COLO668 (cell line): ENCODE data around the gene CEP170B.
"Not testable (repeated sequence)": the region's sequence is repeated elsewhere in the genome, so short reads cannot be mapped to it uniquely, and the experiment has no call there.

Experiments used
- DNase-seq: peaks from one replicate; lab custom pipeline; 2025; ENCODE audit not compliant: unreplicated experiment; lab: John Stamatoyannopoulos, UW

CEP170B gene

DNA sequence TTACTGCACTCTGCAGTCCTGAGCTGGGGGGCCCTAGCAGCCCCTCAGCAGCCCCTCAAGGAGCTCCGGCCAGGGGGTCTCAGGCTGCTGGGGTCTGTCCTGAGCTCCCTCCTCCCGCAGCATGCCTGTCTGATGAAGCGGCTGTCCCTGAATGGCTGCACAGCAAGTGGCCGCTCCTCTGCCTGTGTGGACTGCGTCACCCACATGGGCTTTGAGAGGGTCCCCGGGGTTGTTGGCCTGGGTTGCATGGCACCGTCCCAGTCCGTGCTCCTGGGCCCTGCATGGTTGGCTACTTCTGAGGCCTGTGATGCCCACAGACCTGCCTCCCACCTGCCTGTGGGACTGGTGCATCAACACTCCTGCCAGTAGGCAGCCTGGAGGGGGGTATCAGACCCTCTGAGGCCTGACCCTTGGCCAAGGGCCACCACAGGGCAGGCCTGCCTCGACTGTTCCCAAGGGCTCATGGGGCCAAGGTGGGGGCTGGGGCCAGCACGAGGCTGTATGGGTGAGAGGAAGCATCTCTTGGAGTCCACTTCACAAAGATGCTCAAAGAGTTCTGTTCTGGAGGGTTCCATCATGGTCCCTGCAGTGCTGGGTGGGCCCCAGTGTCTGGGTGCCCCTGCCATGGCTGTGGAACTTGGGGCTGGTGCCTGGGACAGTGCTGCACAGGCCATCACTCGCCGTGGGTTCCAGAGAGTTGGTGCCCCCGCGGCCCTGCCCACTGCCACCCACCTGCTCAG lies 12.2 kb downstream of the CEP170B start:
- DNase-seq: no peak

GRCh38 chr14:104877806-104878550 lies 12.9 kb downstream of the CEP170B start:
- no peak for DNase-seq

DNA sequence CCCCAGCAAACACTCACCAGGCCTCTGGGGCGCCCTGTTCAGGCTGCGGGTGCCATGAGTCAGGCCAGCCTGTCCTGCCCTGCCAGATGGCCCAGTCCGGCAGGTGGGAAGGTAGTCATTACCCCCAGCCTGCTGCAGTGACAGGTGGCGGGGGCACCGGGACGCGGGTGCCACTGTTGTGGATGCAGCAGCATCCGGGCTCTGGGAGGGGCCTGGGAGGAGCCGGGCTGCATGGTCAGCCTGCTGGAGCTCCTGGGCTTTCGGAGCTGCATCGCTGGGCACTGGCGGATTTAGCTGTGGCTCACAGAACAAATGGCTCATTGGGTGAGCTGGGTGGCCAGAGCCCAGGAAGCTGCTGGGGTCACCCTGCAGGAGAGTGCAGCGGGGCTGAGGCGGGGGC lies 13.5 kb downstream of the CEP170B start:
- DNase-seq: peak; percentile 91

DNA sequence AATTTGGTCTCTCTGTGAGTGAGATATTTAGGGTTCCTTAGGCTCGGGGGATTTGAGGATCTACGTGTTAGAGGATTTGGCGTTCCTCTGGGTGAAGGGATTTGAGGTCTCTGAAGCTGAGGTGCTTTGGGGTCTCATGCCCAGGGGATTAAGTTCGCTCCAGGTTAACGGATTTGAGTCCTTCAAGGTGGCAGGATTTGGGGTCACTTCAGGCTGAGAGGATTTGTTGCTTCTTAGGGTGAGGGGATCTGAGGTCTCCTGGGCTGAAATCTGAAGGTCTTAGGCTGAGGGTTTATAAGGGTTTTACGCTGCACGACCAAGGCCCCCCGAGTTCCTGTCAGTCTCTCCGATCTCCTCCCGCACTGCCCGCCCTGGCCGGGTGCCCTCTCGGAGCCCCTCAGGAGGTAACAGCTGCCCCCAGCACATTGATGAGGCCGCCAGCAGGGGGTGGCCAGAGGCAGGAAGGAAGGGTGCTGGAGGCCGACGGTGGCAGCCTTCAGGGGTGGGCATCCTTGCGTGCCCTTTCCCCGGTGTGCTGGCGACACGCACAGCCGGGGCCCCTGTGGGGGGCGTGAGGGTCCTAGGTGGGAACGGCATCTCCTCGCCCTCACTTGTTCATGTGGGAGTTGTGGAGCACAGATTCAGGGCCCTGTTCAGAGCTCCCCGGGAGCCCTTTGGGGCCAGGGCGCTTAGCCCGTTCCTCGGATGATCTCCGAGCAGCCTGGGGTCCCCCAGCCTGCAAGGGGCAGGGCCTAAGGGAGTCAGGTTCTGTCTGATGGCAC lies 14.3 kb downstream of the CEP170B start:
- no peak for DNase-seq

DNA sequence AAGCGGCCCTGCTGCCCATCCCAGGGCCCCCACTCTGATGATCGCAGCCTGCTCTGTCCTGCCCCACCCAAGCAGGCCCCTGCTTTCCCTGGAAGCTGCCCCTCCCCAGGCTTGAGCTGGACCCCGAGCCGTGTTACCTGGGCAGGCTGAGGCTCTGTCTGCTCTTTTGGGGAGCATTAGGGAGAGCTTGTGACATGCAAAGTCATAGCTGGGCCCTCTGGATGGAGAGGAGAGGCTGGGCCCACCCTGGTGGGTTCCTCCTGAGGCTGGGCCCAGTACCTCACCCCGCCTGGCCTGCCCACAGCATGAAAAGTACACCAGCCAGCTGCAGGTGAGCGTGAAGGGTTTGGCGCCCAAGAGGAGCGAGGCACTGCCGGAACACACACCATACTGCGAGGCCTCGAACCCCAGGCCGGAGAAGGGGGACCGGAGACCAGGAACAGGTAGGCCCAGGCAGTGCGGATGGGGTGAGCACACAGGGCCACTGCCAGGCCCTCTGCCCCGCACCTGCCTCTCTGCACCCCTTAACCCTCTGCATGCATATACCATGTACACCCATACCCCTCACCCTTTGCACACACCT lies 15.0 kb downstream of the CEP170B start:
- DNase-seq: no peak

- DNase-seq: no peak
These were observed 15.6 kb downstream of the CEP170B start for GRCh38 chr14:104880584-104881210.

DNA sequence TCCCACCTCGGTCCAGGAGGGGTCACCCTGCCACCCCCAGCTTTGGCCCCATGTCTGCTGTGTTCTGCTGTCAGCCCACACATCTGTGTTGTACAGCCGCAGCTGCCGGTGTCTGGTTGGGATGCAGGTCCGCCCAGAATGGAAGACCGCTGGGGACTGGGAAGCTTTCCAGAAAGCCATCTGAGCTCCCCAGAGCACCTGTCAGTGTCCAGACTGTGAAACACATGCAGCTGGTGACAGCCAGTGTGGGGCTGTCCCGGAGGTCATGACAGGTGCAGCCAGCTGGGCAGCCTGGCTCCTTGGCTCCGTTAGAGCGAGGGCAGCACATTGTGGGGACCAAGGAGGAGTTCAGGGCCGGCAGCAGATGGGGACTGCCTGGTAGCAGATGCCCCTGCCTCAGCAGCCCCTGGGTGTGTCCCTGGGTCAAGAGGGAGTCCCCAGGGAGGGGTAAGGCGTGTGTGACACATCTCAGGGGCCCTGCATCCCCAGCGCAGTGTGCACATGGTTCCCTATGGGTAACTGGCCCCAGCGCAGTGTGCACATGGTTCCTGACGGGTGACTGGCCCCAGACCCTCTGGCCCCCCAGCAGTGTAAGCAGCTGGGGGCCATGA lies 16.4 kb downstream of the CEP170B start:
- peak; percentile 95 for DNase-seq

GRCh38 chr14:104882325-104882973 lies 17.4 kb downstream of the CEP170B start:
- DNase-seq: peak; percentile 62

DNA sequence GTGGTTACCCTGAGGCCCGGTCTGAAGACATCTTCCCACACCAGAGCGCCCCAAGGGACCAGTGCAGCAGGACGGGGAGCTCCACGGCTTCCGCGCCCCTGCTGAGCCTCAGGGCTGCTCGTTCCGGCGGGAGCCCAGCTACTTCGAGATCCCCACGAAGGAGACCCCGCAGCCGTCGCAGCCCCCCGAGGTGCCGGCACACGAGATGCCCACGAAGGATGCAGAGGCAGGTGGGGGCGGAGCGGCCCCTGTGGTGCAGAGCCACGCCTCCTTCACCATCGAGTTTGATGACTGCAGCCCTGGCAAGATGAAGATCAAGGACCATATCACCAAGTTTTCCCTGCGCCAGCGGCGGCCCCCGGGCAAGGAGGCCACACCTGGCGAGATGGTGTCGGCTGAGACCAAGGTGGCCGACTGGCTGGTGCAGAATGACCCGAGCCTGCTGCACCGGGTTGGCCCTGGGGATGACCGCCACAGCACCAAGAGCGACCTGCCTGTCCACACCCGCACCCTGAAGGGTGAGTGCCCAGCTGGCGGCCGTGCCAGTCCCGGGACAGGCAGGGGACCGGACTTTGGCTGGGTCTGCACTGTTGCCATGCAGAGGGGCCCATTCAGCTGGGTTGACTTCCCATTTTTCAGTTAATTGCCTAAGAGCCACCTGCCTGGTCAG lies 18.1 kb downstream of the CEP170B start:
- DNase-seq: no peak

DNA sequence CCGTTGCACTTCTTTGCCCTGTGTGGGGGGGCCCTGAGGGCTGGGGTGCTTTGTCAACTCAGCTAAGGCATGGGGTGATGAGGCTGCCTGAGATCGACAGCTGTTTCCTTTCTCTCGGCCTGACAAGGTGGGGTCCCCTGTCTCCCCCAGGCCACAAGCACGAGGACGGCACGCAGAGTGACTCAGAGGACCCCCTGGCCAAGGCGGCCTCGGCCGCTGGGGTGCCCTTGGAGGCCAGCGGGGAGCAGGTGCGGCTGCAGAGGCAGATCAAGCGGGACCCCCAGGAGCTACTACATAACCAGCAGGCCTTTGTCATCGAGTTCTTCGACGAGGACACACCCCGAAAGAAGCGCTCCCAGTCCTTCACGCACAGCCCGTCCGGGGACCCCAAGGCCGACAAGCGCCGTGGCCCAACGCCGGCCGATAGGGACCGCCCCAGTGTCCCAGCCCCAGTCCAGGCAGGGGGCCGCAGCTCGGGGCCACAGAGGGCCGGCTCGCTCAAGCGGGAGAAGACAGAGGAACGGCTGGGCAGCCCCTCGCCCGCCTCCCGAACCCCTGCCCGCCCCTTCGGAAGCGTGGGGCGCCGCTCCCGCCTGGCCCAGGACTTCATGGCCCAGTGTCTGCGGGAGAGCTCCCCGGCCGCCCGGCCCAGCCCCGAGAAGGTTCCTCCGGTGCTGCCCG lies 18.8 kb downstream of the CEP170B start:
- no peak for DNase-seq

GRCh38 chr14:104884381-104884780 lies 19.3 kb downstream of the CEP170B start:
- not testable (repeated sequence) for DNase-seq

DNA sequence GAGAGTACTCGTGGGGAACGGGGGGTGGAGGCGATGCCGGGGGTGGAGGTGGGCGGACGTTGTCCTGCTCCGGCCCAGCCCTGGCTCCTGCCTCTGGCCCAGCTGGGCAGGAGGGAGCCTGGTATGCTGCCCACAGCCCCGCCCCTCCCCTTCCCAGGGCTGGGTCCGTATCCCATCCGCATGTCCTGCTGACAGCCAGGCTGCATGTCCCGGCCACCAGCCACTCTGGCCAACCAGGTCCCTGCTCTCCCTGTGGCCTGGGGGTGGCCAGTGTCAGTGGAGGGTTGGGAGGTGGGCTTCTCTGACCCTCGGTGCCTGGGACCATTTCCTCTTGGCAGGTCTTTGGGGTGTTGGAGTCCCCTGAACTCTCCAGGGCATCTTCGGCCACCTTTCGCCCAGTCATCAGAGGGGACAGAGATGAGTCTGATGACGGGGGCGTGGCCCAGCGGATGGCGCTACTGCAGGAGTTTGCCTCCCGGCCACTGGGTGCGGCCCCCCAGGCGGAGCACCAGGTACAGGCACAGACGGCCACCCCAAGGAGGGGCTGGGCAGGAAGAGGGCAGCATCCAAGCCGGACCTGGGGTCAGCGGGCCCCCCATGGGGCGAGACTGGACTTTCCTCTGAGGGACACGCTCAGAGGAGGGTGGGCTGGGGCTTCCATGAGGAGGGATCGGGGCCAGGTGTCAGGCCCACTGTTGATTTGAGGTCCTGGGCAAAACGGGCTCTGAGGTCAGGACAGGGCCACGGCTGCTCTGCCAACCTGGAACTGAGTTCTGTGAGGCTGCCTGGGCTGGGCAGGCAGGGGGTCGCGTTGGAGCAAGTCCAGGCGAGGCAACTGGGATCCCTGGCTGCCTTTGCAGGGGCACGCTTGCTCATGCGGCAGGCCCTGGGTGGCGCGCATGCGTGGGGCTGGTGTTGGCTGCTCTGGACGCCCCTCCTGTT lies 20.2 kb downstream of the CEP170B start:
- no peak for DNase-seq

GRCh38 chr14:104885973-104886689 lies 21.1 kb downstream of the CEP170B start:
- DNase-seq: no peak

DNA sequence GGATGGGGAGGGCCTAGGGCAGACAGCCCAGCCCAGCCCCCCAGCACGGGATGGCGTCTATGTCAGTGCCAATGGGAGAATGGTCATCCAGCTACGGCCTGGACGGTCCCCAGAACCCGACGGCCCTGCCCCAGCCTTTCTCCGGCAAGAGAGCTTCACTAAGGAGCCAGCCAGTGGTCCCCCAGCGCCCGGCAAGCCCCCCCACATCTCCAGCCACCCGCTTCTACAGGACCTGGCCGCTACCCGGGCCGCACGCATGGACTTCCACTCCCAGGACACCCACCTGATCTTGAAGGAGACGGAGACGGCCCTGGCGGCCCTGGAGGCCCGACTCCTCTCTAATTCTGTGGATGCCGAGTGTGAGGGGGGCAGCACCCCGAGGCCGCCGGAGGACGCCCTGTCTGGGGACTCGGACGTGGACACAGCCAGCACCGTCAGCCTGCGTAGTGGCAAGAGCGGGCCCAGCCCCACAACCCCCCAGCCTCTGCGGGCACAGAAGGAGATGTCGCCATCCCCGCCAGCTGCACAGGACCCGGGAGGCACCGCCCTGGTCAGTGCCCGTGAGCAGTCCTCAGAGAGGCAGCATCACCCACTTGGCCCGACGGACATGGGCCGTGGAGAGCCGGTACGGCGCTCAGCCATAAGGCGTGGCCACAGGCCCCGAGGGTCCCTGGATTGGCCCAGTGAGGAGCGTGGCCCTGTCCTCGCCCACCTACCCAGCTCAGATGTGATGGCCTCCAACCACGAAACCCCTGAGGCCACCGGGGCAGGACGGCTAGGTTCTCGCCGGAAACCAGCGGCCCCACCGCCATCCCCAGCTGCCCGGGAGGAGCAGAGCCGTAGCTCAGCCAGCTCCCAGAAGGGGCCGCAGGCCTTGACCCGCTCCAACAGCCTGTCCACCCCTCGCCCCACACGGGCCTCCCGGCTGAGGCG lies 21.9 kb downstream of the CEP170B start:
- no peak for DNase-seq

GRCh38 chr14:104887623-104888488 lies 22.8 kb downstream of the CEP170B start:
- DNase-seq: no peak
